Measurements from ENCODE around the gene GARIN5B.

The GARIN5B gene

GRCh38 chr19:55324662-55325061, 38.4 kb downstream of the GARIN5B start (continued):
- no peak for TF ChIP-seq PATZ1 (CRISPR knock-in tag; IDR thresholded peaks at IDR 0.05; ENCODE audit: borderline replicate concordance)

GRCh38 chr19:55322204-55322885, 40.7 kb downstream of the GARIN5B start:
- TF ChIP-seq PATZ1 (CRISPR knock-in tag; IDR thresholded peaks at IDR 0.05; ENCODE audit: borderline replicate concordance) (no peak), RARB (CRISPR knock-in tag; IDR thresholded peaks at IDR 0.05) (no peak), ZFP30 (CRISPR knock-in tag; IDR thresholded peaks at IDR 0.05) (no peak), SNAI2 (CRISPR knock-in tag; IDR thresholded peaks at IDR 0.05) (no peak)
- ATAC-seq = no peak

GRCh38 chr19:55321466-55322137, 41.5 kb downstream of the GARIN5B start:
- ATAC-seq = no peak
- TF ChIP-seq ZC3H10 (CRISPR knock-in tag; IDR thresholded peaks at IDR 0.05) = no peak
- TF ChIP-seq OSR1 (CRISPR knock-in tag; IDR thresholded peaks at IDR 0.05) = no peak
- no peak for TF ChIP-seq ZFP3 (CRISPR knock-in tag; IDR thresholded peaks at IDR 0.05)
- no peak for TF ChIP-seq TSHZ2 (CRISPR knock-in tag; IDR thresholded peaks at IDR 0.05)
- TF ChIP-seq PPARA (CRISPR knock-in tag; IDR thresholded peaks at IDR 0.05; ENCODE audit: borderline replicate concordance) = no peak

- no peak; the same call in 2 of the 3 replicates for ATAC-seq
- TF ChIP-seq ISL1 (CRISPR knock-in tag; IDR thresholded peaks at IDR 0.05) (no peak), ZNF70 (CRISPR knock-in tag; IDR thresholded peaks at IDR 0.05) (no peak), BACH2 (CRISPR knock-in tag; IDR thresholded peaks at IDR 0.05; ENCODE audit: borderline replicate concordance) (no peak), SNAI2 (CRISPR knock-in tag; IDR thresholded peaks at IDR 0.05) (no peak), CREB5 (CRISPR knock-in tag; IDR thresholded peaks at IDR 0.05; ENCODE audit: low read depth) (no peak), ZNF565 (CRISPR knock-in tag; conservative IDR thresholded peaks at IDR 0.05; ENCODE audit: low read depth) (no peak), GLIS3 (CRISPR knock-in tag; IDR thresholded peaks at IDR 0.05) (no peak), CSDC2 (CRISPR knock-in tag; IDR thresholded peaks at IDR 0.05) (no peak), CSRNP3 (CRISPR knock-in tag; IDR thresholded peaks at IDR 0.05) (no peak), POU6F1 (CRISPR knock-in tag; IDR thresholded peaks at IDR 0.05; ENCODE audit: borderline replicate concordance, low read depth) (no peak), PATZ1 (CRISPR knock-in tag; IDR thresholded peaks at IDR 0.05; ENCODE audit: borderline replicate concordance) (no peak)
Observed at GRCh38 chr19:55320844-55321419, 42.1 kb downstream of the GARIN5B start.
